Neural cell (in vitro differentiated cells): ENCODE measurements around the gene PNLIPRP3. TPM values are rescaled to one million over a fixed set of nuclear protein-coding genes. Genes with fewer than 3 reads are reported as not detected.

Experiments used
- H2AFZ ChIP-seq: fragments of 200-600, 300-800 bp; sonication (generic), shearing (Covaris generic); 2 replicates; pipeline ENCODE4 v1.6.0; 2014; ENCODE audit warnings: low read depth, mild to moderate bottlenecking, antibody characterized with exemption, low read length, moderate library complexity
- H3F3A ChIP-seq: fragments of 200-600 bp; shearing (Covaris generic); 2 replicates; pipeline ENCODE4 v1.6.1; 2016; ENCODE audit warnings: mild to moderate bottlenecking, moderate library complexity, mixed read lengths, antibody characterized with exemption, low read length; ENCODE audit not compliant: insufficient read depth, poor library complexity, severe bottlenecking
- H3K27ac ChIP-seq: fragments of 200-600, 300-800 bp; sonication (generic), shearing (Covaris generic); 2 replicates; pipeline ENCODE4 v1.5.1; 2014; ENCODE audit warnings: mild to moderate bottlenecking, low read length, moderate library complexity
- H3K27me3 ChIP-seq: fragments of 300-800, 200-600 bp; sonication (generic), shearing (Covaris generic); 2 replicates; pipeline ENCODE4 v1.6.0; 2014; ENCODE audit warnings: mild to moderate bottlenecking, low read depth, low read length, moderate library complexity; ENCODE audit not compliant: insufficient read depth
- H3K36me3 ChIP-seq: fragments of 300-800, 200-600 bp; sonication (generic), shearing (Covaris generic); 2 replicates; pipeline ENCODE4 v1.5.1; 2014; ENCODE audit warnings: mild to moderate bottlenecking, antibody characterized with exemption, low read length, moderate library complexity; ENCODE audit not compliant: insufficient read depth
- H3K4me2 ChIP-seq: fragments of 300-800, 200-600 bp; sonication (generic), shearing (Covaris generic); 2 replicates; pipeline ENCODE4 v1.6.0; 2014; ENCODE audit warnings: mild to moderate bottlenecking, low read length
- H3K4me3 ChIP-seq: fragments of 300-800, 200-600 bp; sonication (generic), shearing (Covaris generic); 2 replicates; pipeline ENCODE4 v1.5.1; 2014; ENCODE audit warnings: mild to moderate bottlenecking, low read length, moderate library complexity
- H3K79me2 ChIP-seq: fragments of 200-600 bp; shearing (Covaris generic); replicated peaks from 2 replicates; pipeline ENCODE4 v1.6.0; 2014; ENCODE audit warnings: mild to moderate bottlenecking, low read length, moderate library complexity; ENCODE audit not compliant: insufficient read depth
- H3K9ac ChIP-seq: fragments of 300-800, 200-600 bp; sonication (generic), shearing (Covaris generic); 2 replicates; pipeline ENCODE4 v1.6.1; 2016; ENCODE audit warnings: mild to moderate bottlenecking, low read length, mixed read lengths
- H3K9me2 ChIP-seq: fragments of 200-600 bp; shearing (Covaris generic); 2 replicates; pipeline ENCODE4 v1.6.1; 2016; ENCODE audit warnings: mild to moderate bottlenecking, low read length, mixed read lengths; ENCODE audit not compliant: insufficient read depth
- H3K9me3 ChIP-seq: fragments of 200-600, 300-800 bp; sonication (generic), shearing (Covaris generic); 2 replicates; pipeline ENCODE4 v1.6.1; 2016; ENCODE audit warnings: mild to moderate bottlenecking, mixed run types, low read length, moderate library complexity, mixed read lengths
- H4K20me1 ChIP-seq: fragments of 200-600 bp; shearing (Covaris generic); 2 replicates; pipeline ENCODE4 v1.6.1; 2016; ENCODE audit warnings: mild to moderate bottlenecking, mixed run types; ENCODE audit not compliant: insufficient read depth
- EP300 ChIP-seq: fragments of 450-650 bp; conservative IDR thresholded peaks from 2 replicates; pipeline ENCODE4 v1.6.1; 2014; ENCODE audit warnings: antibody characterized with exemption, mild to moderate bottlenecking, moderate library complexity; ENCODE audit not compliant: poor library complexity, severe bottlenecking
- EZH2 ChIP-seq: fragments of 200-600, 300-800 bp; shearing (Covaris generic), sonication (generic); IDR thresholded peaks from 2 replicates; pipeline ENCODE4 v1.6.1; 2014; ENCODE audit warnings: antibody characterized with exemption, low read length, borderline replicate concordance, mild to moderate bottlenecking; ENCODE audit not compliant: insufficient read depth, poor library complexity, severe bottlenecking
- MXI1 ChIP-seq: fragments of 450-650 bp; conservative IDR thresholded peaks from 2 replicates; pipeline ENCODE4 v1.6.1; 2014; ENCODE audit warnings: antibody characterized with exemption, mild to moderate bottlenecking; ENCODE audit not compliant: poor library complexity, severe bottlenecking
- POLR2AphosphoS5 ChIP-seq: IDR thresholded peaks from 2 replicates; pipeline ENCODE4 v1.6.1; 2012
- RAD21 ChIP-seq: fragments of 450-650 bp; conservative IDR thresholded peaks from 2 replicates; pipeline ENCODE4 v1.6.1; 2014; ENCODE audit warnings: antibody characterized with exemption, mild to moderate bottlenecking, moderate library complexity
- SMC3 ChIP-seq: fragments of 450-650 bp; conservative IDR thresholded peaks from 2 replicates; pipeline ENCODE4 v1.6.1; 2014; ENCODE audit warnings: antibody characterized with exemption, mild to moderate bottlenecking, moderate library complexity; ENCODE audit not compliant: poor library complexity
- TAF1 ChIP-seq: IDR thresholded peaks from 2 replicates; pipeline ENCODE4 v1.6.1; 2012; ENCODE audit warnings: low read depth
- polyA minus RNA-seq: library from RNA; depleted of rRNA, polyadenylated mRNA; stranded (reverse); fragments of >200 nt; gene quantifications from 2 replicates; pipeline ENCODE4 v1.2.3, GENCODE V29; 2014
- polyA plus RNA-seq: library from polyadenylated mRNA; depleted of rRNA; stranded (reverse); fragments of >200 nt; gene quantifications from 2 replicates; pipeline ENCODE4 v1.2.3, GENCODE V29; 2014
- TF ChIP-seq, protein P1 (sequence below): fragments of 450-650 bp; IDR thresholded peaks from 2 replicates; pipeline ENCODE4 v1.5.1; 2014; ENCODE audit warnings: antibody characterized with exemption, mild to moderate bottlenecking, moderate library complexity; ENCODE audit not compliant: poor library complexity, severe bottlenecking
- TF ChIP-seq, protein P2 (sequence below): IDR thresholded peaks from 2 replicates; pipeline ENCODE4 v1.6.1; 2012; ENCODE audit warnings: borderline replicate concordance

The PNLIPRP3 gene
- polyA plus RNA-seq (not detected in 2 replicates), polyA minus RNA-seq (not detected in 2 replicates)

DNA sequence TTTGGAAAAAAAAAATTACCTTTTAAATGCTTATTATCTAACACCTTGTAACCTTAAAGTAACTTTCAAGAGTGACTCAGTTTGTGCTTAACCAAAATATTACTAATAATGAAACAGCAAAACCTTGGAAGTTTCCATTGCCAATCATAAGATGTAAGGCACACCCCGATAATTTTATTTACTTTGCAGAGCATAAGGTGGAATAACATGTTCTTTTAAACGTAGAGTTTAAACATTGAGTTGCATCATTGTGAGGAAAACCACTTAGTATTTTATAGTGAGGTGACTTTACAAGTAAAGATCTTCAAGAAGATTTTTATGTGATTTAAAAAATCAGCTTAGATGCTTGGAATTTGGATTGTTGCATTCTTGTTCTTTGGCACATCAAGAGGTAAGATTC lies at the start of gene PNLIPRP3:
PNLIPRP3 (plus strand) TSS at position 177 of the 400 bp plus-strand sequence; CDS start at position 343, 166 bp downstream.
- Histone ChIP-seq H3K9me2 (no peaks in the 10 kb centered on the region), H2AFZ (no peak within 1 kb of the TSS), H3K79me2 (no peaks in the 10 kb centered on the region), H3K4me3 (no peak within 1 kb of the TSS), H3F3A (no peaks in the 10 kb centered on the region), H3K36me3 (no peaks in the 10 kb centered on the region), H3K4me2 (no peak within 1 kb of the TSS), H3K9me3 (no peaks in the 10 kb centered on the region), H3K27ac (no peak within 1 kb of the TSS), H3K9ac (no peak within 1 kb of the TSS), H4K20me1 (no peaks in the 10 kb centered on the region), H3K27me3 (no peaks in the 10 kb centered on the region)
- no peak for TF ChIP-seq SMC3
- no peak for TF ChIP-seq RAD21
- TF ChIP-seq EP300 = no peak
- no peak for TF ChIP-seq MXI1
- TF ChIP-seq, protein P1, sequence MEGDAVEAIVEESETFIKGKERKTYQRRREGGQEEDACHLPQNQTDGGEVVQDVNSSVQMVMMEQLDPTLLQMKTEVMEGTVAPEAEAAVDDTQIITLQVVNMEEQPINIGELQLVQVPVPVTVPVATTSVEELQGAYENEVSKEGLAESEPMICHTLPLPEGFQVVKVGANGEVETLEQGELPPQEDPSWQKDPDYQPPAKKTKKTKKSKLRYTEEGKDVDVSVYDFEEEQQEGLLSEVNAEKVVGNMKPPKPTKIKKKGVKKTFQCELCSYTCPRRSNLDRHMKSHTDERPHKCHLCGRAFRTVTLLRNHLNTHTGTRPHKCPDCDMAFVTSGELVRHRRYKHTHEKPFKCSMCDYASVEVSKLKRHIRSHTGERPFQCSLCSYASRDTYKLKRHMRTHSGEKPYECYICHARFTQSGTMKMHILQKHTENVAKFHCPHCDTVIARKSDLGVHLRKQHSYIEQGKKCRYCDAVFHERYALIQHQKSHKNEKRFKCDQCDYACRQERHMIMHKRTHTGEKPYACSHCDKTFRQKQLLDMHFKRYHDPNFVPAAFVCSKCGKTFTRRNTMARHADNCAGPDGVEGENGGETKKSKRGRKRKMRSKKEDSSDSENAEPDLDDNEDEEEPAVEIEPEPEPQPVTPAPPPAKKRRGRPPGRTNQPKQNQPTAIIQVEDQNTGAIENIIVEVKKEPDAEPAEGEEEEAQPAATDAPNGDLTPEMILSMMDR = no peak
- no peak for TF ChIP-seq POLR2AphosphoS5
- no peak for TF ChIP-seq EZH2
- TF ChIP-seq, protein P2, sequence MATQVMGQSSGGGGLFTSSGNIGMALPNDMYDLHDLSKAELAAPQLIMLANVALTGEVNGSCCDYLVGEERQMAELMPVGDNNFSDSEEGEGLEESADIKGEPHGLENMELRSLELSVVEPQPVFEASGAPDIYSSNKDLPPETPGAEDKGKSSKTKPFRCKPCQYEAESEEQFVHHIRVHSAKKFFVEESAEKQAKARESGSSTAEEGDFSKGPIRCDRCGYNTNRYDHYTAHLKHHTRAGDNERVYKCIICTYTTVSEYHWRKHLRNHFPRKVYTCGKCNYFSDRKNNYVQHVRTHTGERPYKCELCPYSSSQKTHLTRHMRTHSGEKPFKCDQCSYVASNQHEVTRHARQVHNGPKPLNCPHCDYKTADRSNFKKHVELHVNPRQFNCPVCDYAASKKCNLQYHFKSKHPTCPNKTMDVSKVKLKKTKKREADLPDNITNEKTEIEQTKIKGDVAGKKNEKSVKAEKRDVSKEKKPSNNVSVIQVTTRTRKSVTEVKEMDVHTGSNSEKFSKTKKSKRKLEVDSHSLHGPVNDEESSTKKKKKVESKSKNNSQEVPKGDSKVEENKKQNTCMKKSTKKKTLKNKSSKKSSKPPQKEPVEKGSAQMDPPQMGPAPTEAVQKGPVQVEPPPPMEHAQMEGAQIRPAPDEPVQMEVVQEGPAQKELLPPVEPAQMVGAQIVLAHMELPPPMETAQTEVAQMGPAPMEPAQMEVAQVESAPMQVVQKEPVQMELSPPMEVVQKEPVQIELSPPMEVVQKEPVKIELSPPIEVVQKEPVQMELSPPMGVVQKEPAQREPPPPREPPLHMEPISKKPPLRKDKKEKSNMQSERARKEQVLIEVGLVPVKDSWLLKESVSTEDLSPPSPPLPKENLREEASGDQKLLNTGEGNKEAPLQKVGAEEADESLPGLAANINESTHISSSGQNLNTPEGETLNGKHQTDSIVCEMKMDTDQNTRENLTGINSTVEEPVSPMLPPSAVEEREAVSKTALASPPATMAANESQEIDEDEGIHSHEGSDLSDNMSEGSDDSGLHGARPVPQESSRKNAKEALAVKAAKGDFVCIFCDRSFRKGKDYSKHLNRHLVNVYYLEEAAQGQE = no peak
- TF ChIP-seq TAF1 = no peak

DNA sequence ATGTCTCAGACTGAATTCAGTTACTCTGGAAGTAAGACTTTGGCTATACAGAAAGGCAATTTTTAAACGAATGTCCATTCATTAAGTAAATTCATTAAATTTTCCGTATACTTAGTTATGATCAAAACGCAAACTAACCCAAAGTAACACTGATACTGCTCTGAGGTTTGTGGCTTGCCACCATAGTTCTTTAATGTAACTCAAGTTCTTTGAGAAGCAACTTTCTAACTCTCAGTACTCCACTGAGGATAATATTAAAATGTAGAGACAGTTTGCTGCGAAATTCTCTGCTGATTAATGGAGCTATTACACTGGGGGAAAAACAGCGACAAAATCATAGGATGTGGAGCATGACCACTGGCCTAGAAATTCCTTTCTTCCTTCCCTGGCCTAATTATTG lies 45.4 kb upstream of the PNLIPRP3 start:
- H2AFZ ChIP-seq = no peak overlapping the region
- no peaks in the 10 kb centered on the region for H4K20me1 ChIP-seq
- H3K36me3 ChIP-seq = no peaks in the 10 kb centered on the region
- no peaks in the 10 kb centered on the region for H3K9me3 ChIP-seq
- H3F3A ChIP-seq = no peaks in the 10 kb centered on the region
- no peaks in the 10 kb centered on the region for H3K9me2 ChIP-seq
- H3K79me2 ChIP-seq = no peaks in the 10 kb centered on the region
- H3K9ac ChIP-seq = no peak overlapping the region
- TF ChIP-seq SMC3 (no peak), EZH2 (no peak), POLR2AphosphoS5 (no peak), TAF1 (no peak), MXI1 (no peak), RAD21 (no peak), EP300 (no peak)
- TF ChIP-seq, protein P2 = no peak
- TF ChIP-seq, protein P1 = no peak
- H3K27me3 ChIP-seq = no peaks in the 10 kb centered on the region
- H3K4me3 ChIP-seq = no peak overlapping the region
- no peak overlapping the region for H3K4me2 ChIP-seq
- no peak overlapping the region for H3K27ac ChIP-seq
